Endodermal cell (in vitro differentiated cells): ENCODE data around the gene CDH6. TPM values are rescaled to one million over a fixed set of nuclear protein-coding genes. Genes with fewer than 3 reads are reported as not detected.

Experiments used
- DNase-seq: peaks from one replicate; pipeline ENCODE4 v3.0.0-alpha.2; 2017
- H3K27ac ChIP-seq: 2 replicates; pipeline ENCODE4 v1.5.1; 2013; ENCODE audit warnings: mild to moderate bottlenecking, low read depth, low read length, moderate library complexity
- H3K27me3 ChIP-seq: 2 replicates; pipeline ENCODE4 v1.6.1; 2013; ENCODE audit warnings: mild to moderate bottlenecking, low read length, moderate library complexity; ENCODE audit not compliant: insufficient read depth, control insufficient read depth, poor library complexity, severe bottlenecking
- H3K36me3 ChIP-seq: 2 replicates; pipeline ENCODE4 v1.7.0; 2013; ENCODE audit warnings: mild to moderate bottlenecking, low read length, moderate library complexity; ENCODE audit not compliant: control insufficient read depth, insufficient read depth
- H3K4me1 ChIP-seq: one replicate; pipeline ENCODE4 v1.7.0; 2013; ENCODE audit warnings: low read length; ENCODE audit not compliant: control insufficient read depth, insufficient read depth
- H3K4me3 ChIP-seq: 2 replicates; pipeline ENCODE4 v1.5.1; 2013; ENCODE audit warnings: mild to moderate bottlenecking, low read length, moderate library complexity
- H3K9ac ChIP-seq: 2 replicates; pipeline ENCODE4 v1.6.1; 2013; ENCODE audit warnings: mild to moderate bottlenecking, low read length, moderate library complexity; ENCODE audit not compliant: poor library complexity, severe bottlenecking; ENCODE audit errors: extremely low read depth
- H3K9me3 ChIP-seq: 2 replicates; pipeline ENCODE4 v1.6.1; 2013; ENCODE audit warnings: mild to moderate bottlenecking, low read length, moderate library complexity; ENCODE audit not compliant: control insufficient read depth
- H3K27ac Mint-ChIP-seq: 2 replicates; pipeline ENCODE4 v1.8.0; 2020; ENCODE audit warnings: mixed read lengths
- H3K27me3 Mint-ChIP-seq: 2 replicates; pipeline ENCODE4 v1.8.0; 2021; ENCODE audit warnings: mild to moderate bottlenecking, mixed read lengths; ENCODE audit not compliant: insufficient read depth
- H3K36me3 Mint-ChIP-seq: 2 replicates; pipeline ENCODE4 v1.8.0; 2020; ENCODE audit warnings: low read depth, mixed read lengths
- H3K4me1 Mint-ChIP-seq: 2 replicates; pipeline ENCODE4 v1.8.0; 2020; ENCODE audit warnings: mixed read lengths
- H3K4me3 Mint-ChIP-seq: 2 replicates; pipeline ENCODE4 v1.8.0; 2020; ENCODE audit warnings: mild to moderate bottlenecking, moderate library complexity, mixed read lengths
- H3K9me3 Mint-ChIP-seq: 2 replicates; pipeline ENCODE4 v1.8.0; 2020; ENCODE audit warnings: mild to moderate bottlenecking, mixed read lengths
- CTCF ChIP-seq: fragments of 200-600 bp; sonication (generic); conservative IDR thresholded peaks from 2 replicates; pipeline ENCODE4 v1.5.0; 2021; ENCODE audit warnings: antibody characterized with exemption, mild to moderate bottlenecking
- WGBS, 2 experiments: methylation state at CpG; one replicate each; pipeline versions ENCODE4 v1.1.5 to v1.1.7; 2013; ENCODE audit warnings: missing lambda C conversion rate in 2 of 2, mixed read lengths in 1 of 2; ENCODE audit not compliant: insufficient coverage in 1 of 2, insufficient read length in 1 of 2; 5-methylcytosine and 5-hydroxymethylcytosine counted together
- total RNA-seq, 2 donors: library from RNA; stranded (reverse); fragmentation: NEBNext Ultra II Directional in 1 of 2; extraction: Animal tissue kit (Norgen Biotek cat#: 25700) in 1 of 2; gene quantifications; 2 replicates in 1 of 2; 3 replicates in 1 of 2; pipeline ENCODE4 v1.2.1, GENCODE V29; 2021

Gene CDH6
- total RNA-seq, 2 donors from 2014 or later: 1.1 TPM

GRCh38 chr5:31221001-31221400 lies 27.5 kb downstream of the CDH6 start:
- no peak overlapping the region for H3K4me3 ChIP-seq
- peaks cover 2% of the 10 kb centered on the region for H3K4me1 ChIP-seq
- H3K9ac ChIP-seq: no peak overlapping the region
- peak overlapping the region; percentile 10 for H3K27ac ChIP-seq
- no peaks in the 10 kb centered on the region for H3K27me3 ChIP-seq
- no peaks in the 10 kb centered on the region for H3K9me3 ChIP-seq
- no peak overlapping the region for H3K4me3 Mint-ChIP-seq
- no peak for TF ChIP-seq CTCF
- H3K27me3 Mint-ChIP-seq: no peaks in the 10 kb centered on the region
- 35 to 48% methylated on average over 2 to 3 of the region's 3 CpGs for WGBS, 2 experiments
- no peaks in the 10 kb centered on the region for H3K9me3 Mint-ChIP-seq
- no peaks in the 10 kb centered on the region for H3K36me3 Mint-ChIP-seq
- H3K4me1 Mint-ChIP-seq: peaks cover 16% of the 10 kb centered on the region
- DNase-seq: peak; percentile 47
- H3K36me3 ChIP-seq: no peaks in the 10 kb centered on the region
- no peak overlapping the region for H3K27ac Mint-ChIP-seq

GRCh38 chr5:31225118-31225517 lies 31.6 kb downstream of the CDH6 start:
- no peak overlapping the region for H3K4me3 Mint-ChIP-seq
- H3K9me3 ChIP-seq: no peaks in the 10 kb centered on the region
- no peak overlapping the region for H3K4me3 ChIP-seq
- peaks cover 2% of the 10 kb centered on the region for H3K4me1 ChIP-seq
- peaks cover 5% of the 10 kb centered on the region for H3K4me1 Mint-ChIP-seq
- no peaks in the 10 kb centered on the region for H3K36me3 ChIP-seq
- H3K36me3 Mint-ChIP-seq: no peaks in the 10 kb centered on the region
- WGBS, 2 experiments: 92 to 95% methylated on average over 4 to 5 of the region's 5 CpGs
- H3K9ac ChIP-seq: no peak overlapping the region
- no peak overlapping the region for H3K27ac Mint-ChIP-seq
- H3K9me3 Mint-ChIP-seq: no peaks in the 10 kb centered on the region
- no peak for DNase-seq
- no peaks in the 10 kb centered on the region for H3K27me3 ChIP-seq
- TF ChIP-seq CTCF: no peak
- H3K27me3 Mint-ChIP-seq: no peaks in the 10 kb centered on the region
- no peak overlapping the region for H3K27ac ChIP-seq

- Histone ChIP-seq H3K4me1 (peaks cover under 1% of the 10 kb centered on the region), H3K27ac (no peak overlapping the region), H3K9ac (no peak overlapping the region), H3K9me3 (no peaks in the 10 kb centered on the region), H3K36me3 (no peaks in the 10 kb centered on the region), H3K4me3 (no peak overlapping the region), H3K27me3 (no peaks in the 10 kb centered on the region)
- no peak for DNase-seq
- TF ChIP-seq CTCF: no peak
- 100% methylated on average over 1 to 3 of the region's 3 CpGs for WGBS, 2 experiments
- H3K27me3 Mint-ChIP-seq: no peaks in the 10 kb centered on the region
- no peaks in the 10 kb centered on the region for H3K9me3 Mint-ChIP-seq
- no peak overlapping the region for H3K4me3 Mint-ChIP-seq
- H3K36me3 Mint-ChIP-seq: no peaks in the 10 kb centered on the region
- H3K4me1 Mint-ChIP-seq: peaks cover 5% of the 10 kb centered on the region
- H3K27ac Mint-ChIP-seq: no peak overlapping the region
These were observed 32.1 kb downstream of the CDH6 start for GRCh38 chr5:31225613-31226012.
